ENCODE measurements around the gene MYO16. TPM values are rescaled to one million over a fixed set of nuclear protein-coding genes. Genes with fewer than 3 reads are reported as not detected.

MYO16 gene
- total and polyA plus RNA-seq, 2 of the 4 experiments (the other 2 are of a cell fraction): under 0.01 to 0.03 TPM

DNA sequence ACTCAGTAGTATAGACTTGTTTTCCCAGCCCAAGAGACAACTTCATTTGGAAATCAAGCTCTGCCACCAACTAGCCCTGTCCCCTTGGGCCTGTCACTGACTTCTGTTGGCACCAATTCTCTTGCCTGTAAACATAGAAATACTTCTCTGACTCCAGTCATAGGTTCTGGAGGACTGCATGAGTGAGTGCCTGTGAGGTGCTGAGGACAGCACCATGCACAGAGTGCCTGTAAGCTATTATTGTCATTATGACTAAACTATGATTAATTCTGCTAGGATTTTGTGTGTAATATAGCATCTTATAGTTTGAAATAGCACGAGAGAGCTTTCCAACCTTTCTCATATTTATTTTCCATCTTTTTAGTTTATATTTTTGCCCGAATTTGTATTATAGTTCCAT is 247.9 kb downstream of the MYO16 start:
- Histone ChIP-seq H3K14ac (replicated peaks; ENCODE audit: low read depth, low read length) (no peak overlapping the region), H3K4me1 (ENCODE audit: control insufficient read depth, insufficient read depth, low read length) (peaks cover 1% of the 10 kb centered on the region; the same call in 1 of the 2 replicates), H2AK9ac (replicated peaks; ENCODE audit: low read depth, low read length, poor library complexity) (no peak overlapping the region), H3K56ac (ENCODE audit: extremely low read depth, insufficient read depth, low read length) (no peak overlapping the region), H4K20me1 (ENCODE audit: insufficient read depth, low read length) (no peaks in the 10 kb centered on the region), H4K5ac (ENCODE audit: low read depth, low read length) (no peak overlapping the region), H2AK5ac (ENCODE audit: low read depth, low read length) (no peak overlapping the region), H2BK20ac (ENCODE audit: low read depth, low read length) (no peak overlapping the region), H3K79me1 (ENCODE audit: low read depth in 1 of 2, low read length in 2 of 2) (no peaks in the 10 kb centered on the region), H2BK15ac (ENCODE audit: low read depth, low read length) (no peak overlapping the region), H2BK120ac (ENCODE audit: low read depth, low read length) (no peak overlapping the region), H4K91ac (ENCODE audit: insufficient read depth, low read depth, low read length) (no peak overlapping the region), H3K9me3 (ENCODE audit: control insufficient read depth, insufficient read depth, low read length) (no peaks in the 10 kb centered on the region), H2AFZ (replicated peaks; ENCODE audit: low read length, poor library complexity) (no peak overlapping the region), H3K27me3 (ENCODE audit: control insufficient read depth, insufficient read depth, low read length) (no peaks in the 10 kb centered on the region), H4K8ac (ENCODE audit: low read depth in 2 of 2, low read length in 2 of 2) (no peak overlapping the region), H3K27ac (ENCODE audit: insufficient read depth, low read length) (no peak overlapping the region), H3K9ac (ENCODE audit: low read depth, low read length) (no peak overlapping the region), H3K4me2 (ENCODE audit: low read depth, low read length) (no peak overlapping the region), H3K4ac (ENCODE audit: low read depth, low read length) (no peak overlapping the region), H3K36me3 (ENCODE audit: control insufficient read depth, insufficient read depth, low read length) (no peaks in the 10 kb centered on the region), H3K18ac (ENCODE audit: low read depth, low read length) (no peak overlapping the region), H3K23ac (ENCODE audit: low read depth, low read length) (no peak overlapping the region), H3K4me3 (ENCODE audit: insufficient read depth, low read depth, low read length) (no peak overlapping the region), H2BK5ac (ENCODE audit: low read depth, low read length, poor library complexity, severe bottlenecking) (no peak overlapping the region), H3K9me1 (ENCODE audit: insufficient read depth, low read length) (no peaks in the 10 kb centered on the region)
- ChIA-PET CTCF (no interaction called here), POLR2A (ENCODE audit: unreplicated experiment) (no interaction called here)
- TF ChIP-seq MAFK (IDR thresholded peaks at IDR 0.05; ENCODE audit: low read depth, low read length) (no peak), RCOR1 (IDR thresholded peaks at IDR 0.05; ENCODE audit: insufficient replicate concordance, low read length) (no peak), MXI1 (IDR thresholded peaks at IDR 0.05; ENCODE audit: borderline replicate concordance, low read depth, low read length) (no peak), BHLHE40 (IDR thresholded peaks at IDR 0.05; ENCODE audit: low read depth, low read length) (no peak), NFE2L2 (IDR thresholded peaks at IDR 0.05; ENCODE audit: low read depth, low read length) (no peak), FOS (IDR thresholded peaks at IDR 0.05; ENCODE audit: low read depth, low read length) (no peak), MAZ (IDR thresholded peaks at IDR 0.05; ENCODE audit: borderline replicate concordance, low read depth, low read length) (no peak), CEBPB (IDR thresholded peaks at IDR 0.05; ENCODE audit: low read depth, low read length) (no peak), RAD21 (IDR thresholded peaks at IDR 0.05; ENCODE audit: low read length) (no peak)
- TF ChIP-seq, protein P1, sequence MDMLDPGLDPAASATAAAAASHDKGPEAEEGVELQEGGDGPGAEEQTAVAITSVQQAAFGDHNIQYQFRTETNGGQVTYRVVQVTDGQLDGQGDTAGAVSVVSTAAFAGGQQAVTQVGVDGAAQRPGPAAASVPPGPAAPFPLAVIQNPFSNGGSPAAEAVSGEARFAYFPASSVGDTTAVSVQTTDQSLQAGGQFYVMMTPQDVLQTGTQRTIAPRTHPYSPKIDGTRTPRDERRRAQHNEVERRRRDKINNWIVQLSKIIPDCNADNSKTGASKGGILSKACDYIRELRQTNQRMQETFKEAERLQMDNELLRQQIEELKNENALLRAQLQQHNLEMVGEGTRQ (IDR thresholded peaks at IDR 0.05; ENCODE audit: low read depth, low read length): no peak
- no TSS peak for BruUV-seq (replicated peaks)
- ATAC-seq (ENCODE audit: low read depth): peak; percentile 84
- intact Hi-C loops (cut with micrococcal nuclease): no loop called here
- WGBS, 2 experiments (ENCODE audit: extremely low coverage in 2 of 2, insufficient read length in 1 of 2): no CpG with 5 or more reads among the region's 2 CpGs
- DNase-seq: peak; percentile 51
- dilution Hi-C loops (cut with HindIII; ENCODE audit: low sequenced_read_pairs, unreplicated experiment): no loop called here
- in situ Hi-C loops (cut with MboI; ENCODE audit: low sequenced_read_pairs): no loop called here
